H1 (cell line): ENCODE measurements around the gene GABRR3. TPM values are rescaled to one million over a fixed set of nuclear protein-coding genes. Genes with fewer than 3 reads are reported as not detected.

Source experiments
- CTCF ChIA-PET: fragments of 300-600 bp; sonication (Branson Sonifier 250); formaldehyde crosslinking; loops from one replicate; lab custom pipeline; 2021; ENCODE audit not compliant: partially characterized antibody; lab: Charles Lee
- POLR2A ChIA-PET: fragments of 300-600 bp; sonication (Branson Sonifier 250); formaldehyde crosslinking; loops from one replicate; lab custom pipeline; 2021; ENCODE audit warnings: inconsistent platforms; ENCODE audit not compliant: partially characterized antibody; lab: Charles Lee
- DNase-seq, 2 experiments: peaks; one replicate each; pipeline versions ENCODE4 v3.0.0 to v3.0.0-alpha.2; 2010 to 2022; ENCODE audit warnings: low spot score in 2 of 2, low read depth in 1 of 2, mixed read lengths in 1 of 2
- FAIRE-seq: peaks from 2 replicates; lab custom pipeline; 2011; peaks lifted over from hg19 to GRCh38; lab: Jason Lieb, UNC
- H2AFZ ChIP-seq: 2 replicates; pipeline ENCODE4 v1.8.1; 2012; ENCODE audit warnings: low read length, inconsistent platforms
- H2AK5ac ChIP-seq: 2 replicates; pipeline ENCODE4 v1.6.1; 2013; ENCODE audit warnings: low read depth, low read length
- H2BK120ac ChIP-seq: replicated peaks from 2 replicates; pipeline ENCODE3; 2013; ENCODE audit warnings: low read depth, low read length, inconsistent platforms
- H2BK12ac ChIP-seq: 2 replicates; pipeline ENCODE4 v1.6.1; 2013; ENCODE audit warnings: low read depth, low read length
- H2BK15ac ChIP-seq: 2 replicates; pipeline ENCODE4 v1.6.1; 2013; ENCODE audit warnings: low read length
- H2BK20ac ChIP-seq: 2 replicates; pipeline ENCODE4 v1.6.1; 2013; ENCODE audit warnings: low read length
- H2BK5ac ChIP-seq: 2 replicates; pipeline ENCODE4 v1.6.1; 2013; ENCODE audit warnings: low read depth, low read length
- H3K14ac ChIP-seq: 2 replicates; pipeline ENCODE4 v1.6.1; 2013; ENCODE audit warnings: inconsistent platforms; ENCODE audit not compliant: insufficient read length
- H3K18ac ChIP-seq: 2 replicates; pipeline ENCODE4 v1.6.1; 2013; ENCODE audit warnings: low read length; ENCODE audit errors: extremely low read depth
- H3K23ac ChIP-seq: 2 replicates; pipeline ENCODE4 v1.6.1; 2013; ENCODE audit warnings: inconsistent platforms; ENCODE audit not compliant: insufficient read length
- H3K23me2 ChIP-seq: 2 replicates; pipeline ENCODE4 v1.6.1; 2013; ENCODE audit warnings: low read depth, low read length
- H3K27ac ChIP-seq: 2 replicates; pipeline ENCODE4 v1.6.1; 2011; ENCODE audit warnings: low read depth, low read length, inconsistent platforms
- H3K27me3 ChIP-seq, 4 experiments: replicated peaks in 1 of 4; 1 replicate in 1 of 4; 2 replicates in 3 of 4; pipeline versions ENCODE4 v1.6.1 to v1.8.1; 2011 to 2013; ENCODE audit warnings: low read length in 3 of 4, mild to moderate bottlenecking in 3 of 4, inconsistent platforms in 2 of 4, mixed read lengths in 2 of 4, moderate library complexity in 1 of 4; ENCODE audit not compliant: control insufficient read depth in 3 of 4, insufficient read depth in 3 of 4; ENCODE audit errors: extremely low read depth in 1 of 4
- H3K36me3 ChIP-seq, 4 experiments: 2 replicates each; pipeline versions ENCODE4 v1.6.1 to v1.8.1; 2011 to 2013; ENCODE audit warnings: mild to moderate bottlenecking in 4 of 4, low read length in 3 of 4, moderate library complexity in 2 of 4, control low read depth in 1 of 4, inconsistent platforms in 1 of 4; ENCODE audit not compliant: insufficient read depth in 4 of 4, control insufficient read depth in 2 of 4
- H3K4ac ChIP-seq: replicated peaks from 2 replicates; pipeline ENCODE3; 2013; ENCODE audit warnings: low read length, low read depth, mixed read lengths, inconsistent platforms; ENCODE audit not compliant: insufficient read length
- H3K4me1 ChIP-seq, 4 experiments: replicated peaks in 1 of 4; 1 replicate in 1 of 4; 2 replicates in 3 of 4; pipeline versions ENCODE4 v1.6.1 to v1.8.1; 2011 to 2013; ENCODE audit warnings: low read length in 3 of 4, inconsistent platforms in 2 of 4, mixed read lengths in 1 of 4; ENCODE audit not compliant: insufficient read depth in 4 of 4, control insufficient read depth in 3 of 4
- H3K4me2 ChIP-seq, 2 experiments: 2 replicates each; pipeline versions ENCODE4 v1.6.1 to v1.8.1; 2011 to 2013; ENCODE audit warnings: low read depth in 2 of 2, low read length in 2 of 2, control low read depth in 1 of 2, inconsistent platforms in 1 of 2, mild to moderate bottlenecking in 1 of 2; ENCODE audit not compliant: insufficient read depth in 1 of 2
- H3K4me3 ChIP-seq, 4 experiments: fragments of 200-600, 300-600 bp in 1 of 4; sonication (generic), shearing (Covaris generic), sonication (Bioruptor Twin) in 1 of 4; 2 replicates each; pipeline versions ENCODE4 v1.5.1 to v1.8.1; 2011 to 2016; ENCODE audit warnings: low read length in 4 of 4, low read depth in 3 of 4, control low read depth in 2 of 4, inconsistent platforms in 2 of 4, mild to moderate bottlenecking in 2 of 4, mixed read lengths in 1 of 4, moderate library complexity in 1 of 4; ENCODE audit not compliant: insufficient read depth in 2 of 4; ENCODE audit errors: extremely low read depth in 1 of 4
- H3K56ac ChIP-seq: replicated peaks from 2 replicates; pipeline ENCODE3; 2013; ENCODE audit warnings: low read depth, mild to moderate bottlenecking, mixed read lengths, low read length, inconsistent platforms; ENCODE audit not compliant: insufficient read length
- H3K79me1 ChIP-seq: 2 replicates; pipeline ENCODE4 v1.6.1; 2013; ENCODE audit warnings: low read depth, low read length, control low read depth
- H3K79me2 ChIP-seq, 2 experiments: 2 replicates each; pipeline versions ENCODE4 v1.6.1 to v1.8.1; 2012 to 2013; ENCODE audit warnings: low read length in 2 of 2, mild to moderate bottlenecking in 2 of 2, inconsistent platforms in 1 of 2; ENCODE audit not compliant: insufficient read depth in 2 of 2, control insufficient read depth in 1 of 2
- H3K9ac ChIP-seq, 4 experiments: replicated peaks in 1 of 4; 1 replicate in 1 of 4; 2 replicates in 3 of 4; pipeline versions ENCODE4 v1.6.1 to v1.8.1; 2011 to 2013; ENCODE audit warnings: low read depth in 3 of 4, low read length in 3 of 4, control low read depth in 2 of 4, mild to moderate bottlenecking in 2 of 4, moderate library complexity in 2 of 4, inconsistent platforms in 1 of 4; ENCODE audit errors: extremely low read depth in 1 of 4
- H3K9me3 ChIP-seq, 2 experiments: 2 replicates each; pipeline versions ENCODE4 v1.6.1 to v1.8.1; 2012 to 2013; ENCODE audit warnings: mild to moderate bottlenecking in 2 of 2, moderate library complexity in 2 of 2, control low read depth in 1 of 2, inconsistent platforms in 1 of 2, low read depth in 1 of 2, low read length in 1 of 2, mixed read lengths in 1 of 2; ENCODE audit not compliant: insufficient read depth in 2 of 2
- H4K20me1 ChIP-seq, 2 experiments: replicated peaks in 1 of 2; 2 replicates each; pipeline versions ENCODE3 to v1.8.1; 2011 to 2013; ENCODE audit warnings: inconsistent platforms in 2 of 2, low read length in 2 of 2, mild to moderate bottlenecking in 1 of 2; ENCODE audit not compliant: insufficient read depth in 2 of 2, control insufficient read depth in 1 of 2
- H4K5ac ChIP-seq: 2 replicates; pipeline ENCODE4 v1.6.1; 2013; ENCODE audit warnings: low read length, low read depth, mixed read lengths, inconsistent platforms; ENCODE audit not compliant: insufficient read length
- H4K8ac ChIP-seq: 2 replicates; pipeline ENCODE4 v1.8.0; 2013; ENCODE audit warnings: mild to moderate bottlenecking, moderate library complexity, low read length, inconsistent platforms; ENCODE audit not compliant: insufficient read depth; ENCODE audit errors: extremely low read depth
- H4K91ac ChIP-seq: replicated peaks from 2 replicates; pipeline ENCODE3; 2013; ENCODE audit warnings: low read length, mixed read lengths, inconsistent platforms; ENCODE audit not compliant: insufficient read length
- ATF2 ChIP-seq: IDR thresholded peaks from 2 replicates; pipeline ENCODE4 v1.6.1; 2012; ENCODE audit warnings: low read length, inconsistent platforms
- BRCA1 ChIP-seq: IDR thresholded peaks from 2 replicates; pipeline ENCODE4 v1.6.1; 2012; ENCODE audit warnings: low read depth, low read length, improper control_type of control experiment
- FOSL1 ChIP-seq: IDR thresholded peaks from 2 replicates; pipeline ENCODE4 v1.6.1; 2011; ENCODE audit warnings: mild to moderate bottlenecking, low read depth, low read length, moderate library complexity; ENCODE audit not compliant: insufficient read depth
- KDM1A ChIP-seq: fragments of 200-600, 300-600 bp; sonication (generic); IDR thresholded peaks from 2 replicates; pipeline ENCODE4 v1.7.1; 2016; ENCODE audit warnings: mild to moderate bottlenecking, low read length, borderline replicate concordance
- RFX5 ChIP-seq: IDR thresholded peaks from 2 replicates; pipeline ENCODE4 v1.6.1; 2011; ENCODE audit warnings: low read depth, low read length, improper control_type of control experiment, borderline replicate concordance
- WGBS, 2 experiments: shearing (Covaris generic) in 1 of 2; methylation state at CpG; one replicate each; pipeline versions ENCODE4 v1.1.6 to v1.1.7; 2013 to 2015; ENCODE audit warnings: low lambda C conversion rate in 2 of 2, mixed read lengths in 2 of 2, inconsistent platforms in 1 of 2, low coverage in 1 of 2, missing lambda C conversion rate in 1 of 2; ENCODE audit not compliant: insufficient replicate concordance in 2 of 2, insufficient coverage in 1 of 2, insufficient read length in 1 of 2; ENCODE audit errors: extremely low coverage in 1 of 2, missing lambda C conversion rate in 1 of 2; 5-methylcytosine and 5-hydroxymethylcytosine counted together
- polyA plus RNA-seq, 7 experiments: library from polyadenylated mRNA; depleted of rRNA in 3 of 7; stranded (reverse) in 5 of 7; unstranded in 2 of 7; fragments of >200 nt in 5 of 7; fragments of 200-250 nt in 2 of 7; gene quantifications; 1 replicate in 5 of 7; 2 replicates in 1 of 7; 4 replicates in 1 of 7; pipeline versions ENCODE4 v1.2.1 to v1.2.3, GENCODE V29; 2011 to 2013; ENCODE audit warnings: missing spikeins in 2 of 7, mixed read lengths in 2 of 7
- total RNA-seq: library from RNA; stranded (reverse); fragmentation: NEBNext Ultra II Directional; extraction: Animal tissue kit (Norgen Biotek cat#: 25700); gene quantifications from 2 replicates; pipeline ENCODE4 v1.2.1, GENCODE V29; 2021

GABRR3 gene
- total and polyA plus RNA-seq, 2 of the 8 experiments (the other 6 are each of a cell fraction or from before 2014, with no cell fraction given) = not detected

- no peaks in the 10 kb centered on the region for H3K9me3 ChIP-seq
- no peak overlapping the region for H2AK5ac ChIP-seq
- H3K4me3 ChIP-seq = no peak overlapping the region
- H3K4me2 ChIP-seq = no peak overlapping the region
- H3K27ac ChIP-seq = no peak overlapping the region
- no peaks in the 10 kb centered on the region for H4K20me1 ChIP-seq
- ChIA-PET CTCF (interaction anchor here (1.0 to 1.9 kb wide), 2 partner anchors 9 kb away, joined by 3 to 5 read pairs; no protein-coding TSS in a partner anchor), POLR2A (interaction anchor here (0.9 kb wide), 1 partner anchor 9 kb away, joined by 3 read pairs; no protein-coding TSS in a partner anchor)
- H2BK5ac ChIP-seq = no peak overlapping the region
- no peak overlapping the region for H3K4ac ChIP-seq
- no peak for TF ChIP-seq ATF2
- no peak for TF ChIP-seq RFX5
- TF ChIP-seq KDM1A = no peak
- TF ChIP-seq FOSL1 = no peak
- no peak for TF ChIP-seq BRCA1
- H4K5ac ChIP-seq = no peak overlapping the region
- H3K9ac ChIP-seq = no peak overlapping the region
- peaks cover 0 to 2% (median 0%) of the 10 kb centered on the region in 4 experiments; a peak in 1 of 8 replicates for H3K36me3 ChIP-seq
- H3K23me2 ChIP-seq = no peaks in the 10 kb centered on the region
- H4K8ac ChIP-seq = no peak overlapping the region
- no peak overlapping the region for H3K14ac ChIP-seq
- H2BK120ac ChIP-seq = no peak overlapping the region
- no peak for DNase-seq
- no peaks in the 10 kb centered on the region for H3K79me2 ChIP-seq
- no peak overlapping the region for H2BK15ac ChIP-seq
- FAIRE-seq = no peak
- H3K27me3 ChIP-seq = no peaks in the 10 kb centered on the region
- H3K23ac ChIP-seq = no peak overlapping the region
- no peak overlapping the region for H3K18ac ChIP-seq
- H2BK20ac ChIP-seq = no peak overlapping the region
- H2AFZ ChIP-seq = no peak overlapping the region
- no peak overlapping the region for H3K56ac ChIP-seq
- H3K4me1 ChIP-seq = no peaks in the 10 kb centered on the region
- no peaks in the 10 kb centered on the region for H3K79me1 ChIP-seq
- WGBS, 2 experiments = 88% methylated on average over 9 of the region's 9 CpGs; no CpG with 5 or more reads in 1 of the 2 experiments
- no peak overlapping the region for H2BK12ac ChIP-seq
- no peak overlapping the region for H4K91ac ChIP-seq
These were observed 76.3 kb downstream of the GABRR3 start for GRCh38 chr3:97958796-97959195.
